ENCODE measurements around the gene SCARB1.

- TF ChIP-seq CTCF (IDR thresholded peaks at IDR 0.05) = no peak
- TF ChIP-seq POLR2A (IDR thresholded peaks at IDR 0.05) = no peak
- TF ChIP-seq EP300 (IDR thresholded peaks at IDR 0.05; ENCODE audit: low read depth) = no peak
These were observed 772 bp downstream of the SCARB1 start for GRCh38 chr12:124862768-124863415.
